K562 (cell line): ENCODE measurements around the gene TRNAU1AP. TPM values are rescaled to one million over a fixed set of nuclear protein-coding genes. Genes with fewer than 3 reads are reported as not detected.
A peak's percentile ranks its signal among the peaks of the same experiment; 100 is the strongest.

Experiments
- CHD2 ChIP-seq: IDR thresholded peaks from 2 replicates; pipeline ENCODE4 v1.6.1; 2011; ENCODE audit warnings: low read depth, low read length
- CHD7 ChIP-seq: fragments of 200-600 bp; sonication (generic); IDR thresholded peaks from one replicate; pipeline ENCODE4 v1.6.1; 2012; ENCODE audit warnings: mild to moderate bottlenecking, low read depth, low read length, inconsistent platforms
- IRF9 ChIP-seq: fragments of 450-650 bp; IDR thresholded peaks from 2 replicates; pipeline ENCODE4 v1.6.1; 2016; ENCODE audit warnings: missing biosample characterization, missing genetic modification characterization
- MCM7 ChIP-seq, 2 experiments: fragments of 450-650 bp; IDR thresholded peaks; 2 replicates each; pipeline ENCODE4 v1.6.1; 2016 to 2018
- ZNF668 ChIP-seq: fragments of 250-450 bp; sonication (Bioruptor Pico); IDR thresholded peaks from 2 replicates; pipeline ENCODE4 v1.8.0; 2022; ENCODE audit warnings: mild to moderate bottlenecking, inconsistent platforms
- polyA plus RNA-seq, 8 experiments: library from polyadenylated mRNA; depleted of rRNA in 4 of 8; stranded (reverse) in 5 of 8; unstranded in 3 of 8; fragments of >200 nt; fragmentation: Nextera tagmentation in 2 of 8; fragmentation: Illumina TruSeq in 1 of 8; extraction: Ambion mirVana in 2 of 8; extraction: Trizol in 1 of 8; gene quantifications; 2 replicates each; pipeline versions ENCODE4 v1.2.1 to v1.2.3, GENCODE V29; 2011 to 2014; ENCODE audit warnings: inconsistent platforms in 1 of 8, missing spikeins in 1 of 8
- total RNA-seq, 7 experiments: library from RNA; depleted of rRNA in 6 of 7; stranded (reverse); fragments of >200 nt in 6 of 7; fragmentation: Illumina TruSeq in 2 of 7; extraction: Trizol in 2 of 7; gene quantifications; 2 replicates each; pipeline versions ENCODE4 v1.2.1 to v1.2.3, GENCODE V29; 2011 to 2021; ENCODE audit warnings: low replicate concordance in 1 of 7
- TF ChIP-seq, protein P1 (sequence below): fragments of 450-650 bp; IDR thresholded peaks from 2 replicates; pipeline ENCODE4 v1.7.1; 2018; ENCODE audit warnings: mild to moderate bottlenecking, low read depth; ENCODE audit not compliant: partially characterized antibody
- TF ChIP-seq, protein P2 (sequence below): fragments of 250-450 bp; sonication (Bioruptor Pico); IDR thresholded peaks from 2 replicates; pipeline ENCODE4 v1.5.0; 2022; ENCODE audit warnings: mild to moderate bottlenecking
- TF ChIP-seq, protein P3 (sequence below), 2 experiments: fragments of 250-450 bp in 1 of 2; fragments of 450-650 bp in 1 of 2; sonication (Bioruptor Pico) in 1 of 2; IDR thresholded peaks; 2 replicates each; pipeline versions ENCODE4 v1.6.1 to v1.8.0; 2016 to 2021; ENCODE audit warnings: mild to moderate bottlenecking in 2 of 2, moderate library complexity in 2 of 2, missing compliant biosample characterization in 1 of 2, missing genetic modification characterization in 1 of 2

TRNAU1AP gene
- total and polyA plus RNA-seq, 9 of the 15 experiments (the other 6 are each of a cell fraction or from before 2014, with no cell fraction given): 34.9 to 110 (median 46.3) TPM

DNA sequence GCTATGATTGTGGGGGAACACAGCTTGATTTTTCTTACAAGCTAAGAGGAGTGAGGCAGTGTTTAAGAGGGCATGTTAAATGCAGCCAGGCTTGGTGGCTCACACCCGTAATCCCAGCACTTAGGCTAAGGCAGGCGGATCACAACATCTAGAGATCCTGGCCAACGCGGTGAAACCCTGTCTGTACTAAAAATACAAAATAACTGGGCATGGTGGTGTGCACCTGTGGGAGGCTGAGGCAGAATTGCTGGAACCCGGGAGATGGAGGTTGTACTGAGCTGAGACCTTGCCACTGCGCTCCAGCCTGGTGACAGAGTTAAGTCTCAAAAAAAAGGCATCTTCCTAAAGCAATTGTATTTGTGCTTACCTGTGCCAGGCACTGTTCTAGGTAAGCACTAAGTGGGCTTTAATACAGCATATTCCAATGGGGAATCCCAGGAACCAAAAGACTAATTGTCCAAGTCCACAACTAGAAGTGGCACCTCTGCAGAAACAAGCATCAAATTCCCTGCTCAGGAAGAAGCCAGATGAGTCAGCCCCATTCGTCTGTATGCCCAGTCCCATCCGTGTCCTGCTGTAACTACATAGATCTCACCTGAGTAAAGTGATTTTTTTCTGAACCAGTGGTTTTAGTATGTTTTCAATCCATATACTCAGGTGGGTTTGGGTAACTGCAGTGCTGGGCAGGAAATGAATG, 42.5 kb upstream of the TRNAU1AP start (continued):
- no peak for TF ChIP-seq IRF9 (tag)
- TF ChIP-seq CHD7: peak; percentile 31
- TF ChIP-seq ZNF668: no peak
- TF ChIP-seq, protein P1, sequence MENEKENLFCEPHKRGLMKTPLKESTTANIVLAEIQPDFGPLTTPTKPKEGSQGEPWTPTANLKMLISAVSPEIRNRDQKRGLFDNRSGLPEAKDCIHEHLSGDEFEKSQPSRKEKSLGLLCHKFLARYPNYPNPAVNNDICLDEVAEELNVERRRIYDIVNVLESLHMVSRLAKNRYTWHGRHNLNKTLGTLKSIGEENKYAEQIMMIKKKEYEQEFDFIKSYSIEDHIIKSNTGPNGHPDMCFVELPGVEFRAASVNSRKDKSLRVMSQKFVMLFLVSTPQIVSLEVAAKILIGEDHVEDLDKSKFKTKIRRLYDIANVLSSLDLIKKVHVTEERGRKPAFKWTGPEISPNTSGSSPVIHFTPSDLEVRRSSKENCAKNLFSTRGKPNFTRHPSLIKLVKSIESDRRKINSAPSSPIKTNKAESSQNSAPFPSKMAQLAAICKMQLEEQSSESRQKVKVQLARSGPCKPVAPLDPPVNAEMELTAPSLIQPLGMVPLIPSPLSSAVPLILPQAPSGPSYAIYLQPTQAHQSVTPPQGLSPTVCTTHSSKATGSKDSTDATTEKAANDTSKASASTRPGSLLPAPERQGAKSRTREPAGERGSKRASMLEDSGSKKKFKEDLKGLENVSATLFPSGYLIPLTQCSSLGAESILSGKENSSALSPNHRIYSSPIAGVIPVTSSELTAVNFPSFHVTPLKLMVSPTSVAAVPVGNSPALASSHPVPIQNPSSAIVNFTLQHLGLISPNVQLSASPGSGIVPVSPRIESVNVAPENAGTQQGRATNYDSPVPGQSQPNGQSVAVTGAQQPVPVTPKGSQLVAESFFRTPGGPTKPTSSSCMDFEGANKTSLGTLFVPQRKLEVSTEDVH: peak; percentile 10
- TF ChIP-seq CHD2: peak; percentile 65
- no peak for TF ChIP-seq MCM7 (IDR thresholded peaks at IDR 0.05)
- TF ChIP-seq, protein P2, sequence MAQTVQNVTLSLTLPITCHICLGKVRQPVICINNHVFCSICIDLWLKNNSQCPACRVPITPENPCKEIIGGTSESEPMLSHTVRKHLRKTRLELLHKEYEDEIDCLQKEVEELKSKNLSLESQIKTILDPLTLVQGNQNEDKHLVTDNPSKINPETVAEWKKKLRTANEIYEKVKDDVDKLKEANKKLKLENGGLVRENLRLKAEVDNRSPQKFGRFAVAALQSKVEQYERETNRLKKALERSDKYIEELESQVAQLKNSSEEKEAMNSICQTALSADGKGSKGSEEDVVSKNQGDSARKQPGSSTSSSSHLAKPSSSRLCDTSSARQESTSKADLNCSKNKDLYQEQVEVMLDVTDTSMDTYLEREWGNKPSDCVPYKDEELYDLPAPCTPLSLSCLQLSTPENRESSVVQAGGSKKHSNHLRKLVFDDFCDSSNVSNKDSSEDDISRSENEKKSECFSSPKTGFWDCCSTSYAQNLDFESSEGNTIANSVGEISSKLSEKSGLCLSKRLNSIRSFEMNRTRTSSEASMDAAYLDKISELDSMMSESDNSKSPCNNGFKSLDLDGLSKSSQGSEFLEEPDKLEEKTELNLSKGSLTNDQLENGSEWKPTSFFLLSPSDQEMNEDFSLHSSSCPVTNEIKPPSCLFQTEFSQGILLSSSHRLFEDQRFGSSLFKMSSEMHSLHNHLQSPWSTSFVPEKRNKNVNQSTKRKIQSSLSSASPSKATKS: peak; percentile 88; the same call in 1 of the 2 replicates
- TF ChIP-seq, protein P3, sequence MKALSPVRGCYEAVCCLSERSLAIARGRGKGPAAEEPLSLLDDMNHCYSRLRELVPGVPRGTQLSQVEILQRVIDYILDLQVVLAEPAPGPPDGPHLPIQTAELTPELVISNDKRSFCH (CRISPR knock-in tag; IDR thresholded peaks at IDR 0.05): no peak
- TF ChIP-seq, protein P3 (tag; IDR thresholded peaks at IDR 0.05): no peak
